HepG2 (cell line): ENCODE results near the gene STRADB. TPM values are rescaled to one million over a fixed set of nuclear protein-coding genes. Genes with fewer than 3 reads are reported as not detected.

ENCODE experiments used
- ATAC-seq: fragments of 200-7000 bp; cut with Tn5 transposase; 3 replicates; pipeline ENCODE4 v1.9.1; 2020; ENCODE audit warnings: mild to moderate bottlenecking, moderate library complexity
- BruUV-seq: library from RNA; stranded (reverse); fragments of 400-500 nt; replicated peaks from 2 replicates; lab custom pipeline; 2021; lab: Mats Ljungman, UMichigan
- CTCF ChIA-PET: fragments of 300-600 bp; formaldehyde crosslinking; extraction: SDS; loops from one replicate; lab custom pipeline; 2021; ENCODE audit warnings: low total read pairs, inconsistent platforms, low intra/inter-chr PET ratio; lab: Yijun Ruan, JAX
- POLR2A ChIA-PET: fragments of 350-600 bp; sonication (Branson Sonifier 250); formaldehyde crosslinking; loops from one replicate; lab custom pipeline; 2020; ENCODE audit warnings: antibody characterized with exemption, inconsistent platforms; lab: Yijun Ruan, JAX
- DNase-seq: peaks from one replicate; pipeline ENCODE4 v3.0.0-alpha.2; 2015; ENCODE audit warnings: low spot score
- FAIRE-seq: peaks from 3 replicates; lab custom pipeline; 2011; peaks lifted over from hg19 to GRCh38; lab: Jason Lieb, UNC
- H2AFZ ChIP-seq: one replicate; pipeline ENCODE4 v1.6.1; 2011; ENCODE audit warnings: low read length, inconsistent platforms
- H3K27ac ChIP-seq: fragments of 300-600 bp; 3 replicates; pipeline ENCODE4 v1.8.0; 2011; ENCODE audit warnings: mixed run types, mild to moderate bottlenecking, mixed read lengths, low read length, inconsistent platforms; ENCODE audit not compliant: insufficient read depth; ENCODE audit errors: extremely low read length
- H3K27me3 ChIP-seq, 2 experiments: fragments of 200-600 bp in 1 of 2; 2 replicates in 1 of 2; 3 replicates in 1 of 2; pipeline versions ENCODE4 v1.6.0 to v1.8.0; 2011; ENCODE audit warnings: low read length in 2 of 2, mild to moderate bottlenecking in 2 of 2, moderate library complexity in 2 of 2, inconsistent platforms in 1 of 2; ENCODE audit not compliant: insufficient read depth in 2 of 2, control insufficient read depth in 1 of 2
- H3K36me3 ChIP-seq, 2 experiments: fragments of 200-600 bp in 1 of 2; replicated peaks in 1 of 2; 2 replicates in 1 of 2; 3 replicates in 1 of 2; pipeline versions ENCODE4 v1.5.1 to v1.8.0; 2011; ENCODE audit warnings: low read length in 2 of 2, inconsistent platforms in 1 of 2; ENCODE audit not compliant: insufficient read depth in 2 of 2, control insufficient read depth in 1 of 2
- H3K4me1 ChIP-seq: 2 replicates; pipeline ENCODE4 v1.5.1; 2012; ENCODE audit warnings: low read length, inconsistent platforms; ENCODE audit not compliant: insufficient read depth
- H3K4me2 ChIP-seq: 2 replicates; pipeline ENCODE4 v1.6.0; 2011; ENCODE audit warnings: low read depth, low read length, inconsistent platforms
- H3K4me3 ChIP-seq, 3 experiments: fragments of 200-600 bp in 1 of 3; sonication (generic), shearing (Covaris generic) in 1 of 3; replicated peaks in 1 of 3; 2 replicates each; pipeline ENCODE4 v1.5.1; 2011 to 2016; ENCODE audit warnings: low read length in 3 of 3, inconsistent platforms in 2 of 3, low read depth in 2 of 3, mild to moderate bottlenecking in 2 of 3, control low read depth in 1 of 3, mixed read lengths in 1 of 3; ENCODE audit not compliant: insufficient read depth in 1 of 3
- H3K79me2 ChIP-seq: one replicate; pipeline ENCODE4 v1.6.1; 2011; ENCODE audit warnings: low read length, inconsistent platforms; ENCODE audit not compliant: insufficient read depth
- H3K9ac ChIP-seq: 2 replicates; pipeline ENCODE4 v1.6.0; 2011; ENCODE audit warnings: mild to moderate bottlenecking, low read depth, low read length, inconsistent platforms; ENCODE audit not compliant: insufficient read depth
- H3K9me3 ChIP-seq: 2 replicates; pipeline ENCODE4 v1.5.1; 2012; ENCODE audit warnings: mild to moderate bottlenecking, low read length
- H4K20me1 ChIP-seq: 2 replicates; pipeline ENCODE4 v1.6.0; 2011; ENCODE audit warnings: inconsistent platforms, mild to moderate bottlenecking, low read length, moderate library complexity; ENCODE audit not compliant: insufficient read depth
- CENPX ChIP-seq: sonication (generic); formaldehyde crosslinking; IDR thresholded peaks from 2 replicates; pipeline ENCODE4 v1.9.0; 2021; ENCODE audit warnings: mild to moderate bottlenecking, missing genetic modification reagents, moderate library complexity
- KLF15 ChIP-seq: sonication (generic); formaldehyde crosslinking; IDR thresholded peaks from 2 replicates; pipeline ENCODE4 v1.8.1; 2023; ENCODE audit warnings: borderline replicate concordance, mild to moderate bottlenecking, inconsistent platforms, missing genetic modification reagents, mixed read lengths
- PTBP1 ChIP-seq: fragments of 200-400 bp; formaldehyde crosslinking; IDR thresholded peaks from 2 replicates; pipeline ENCODE4 v1.6.1; 2018; ENCODE audit warnings: low read length, low read depth; ENCODE audit not compliant: poor library complexity, severe bottlenecking
- RARG ChIP-seq: sonication (generic); formaldehyde crosslinking; IDR thresholded peaks from 2 replicates; pipeline ENCODE4 v1.4.0; 2020; ENCODE audit warnings: low read depth, mild to moderate bottlenecking, missing genetic modification reagents
- SNAPC2 ChIP-seq: sonication (generic); formaldehyde crosslinking; IDR thresholded peaks from 2 replicates; pipeline ENCODE4 v1.8.1; 2022; ENCODE audit warnings: mild to moderate bottlenecking, missing genetic modification reagents
- YEATS4 ChIP-seq: sonication (generic); formaldehyde crosslinking; IDR thresholded peaks from 2 replicates; pipeline ENCODE4 v1.4.0; 2020; ENCODE audit warnings: missing genetic modification reagents, borderline replicate concordance
- ZNF138 ChIP-seq: sonication (generic); formaldehyde crosslinking; IDR thresholded peaks from 2 replicates; pipeline ENCODE4 v1.5.0; 2020; ENCODE audit warnings: mild to moderate bottlenecking, low read depth, missing genetic modification reagents
- ZNF264 ChIP-seq: sonication (generic); formaldehyde crosslinking; IDR thresholded peaks from 2 replicates; pipeline ENCODE4 v1.4.0; 2020; ENCODE audit warnings: missing genetic modification reagents
- ZNF333 ChIP-seq: sonication (generic); formaldehyde crosslinking; IDR thresholded peaks from 2 replicates; pipeline ENCODE4 v1.4.0; 2020; ENCODE audit warnings: mild to moderate bottlenecking, missing genetic modification reagents, borderline replicate concordance
- ZNF367 ChIP-seq: sonication (generic); formaldehyde crosslinking; IDR thresholded peaks from 2 replicates; pipeline ENCODE4 v1.4.0; 2020; ENCODE audit warnings: missing genetic modification reagents, borderline replicate concordance
- ZNF850 ChIP-seq: sonication (generic); formaldehyde crosslinking; conservative IDR thresholded peaks from 2 replicates; pipeline ENCODE4 v1.9.0; 2021; ENCODE audit warnings: mild to moderate bottlenecking, missing genetic modification reagents
- WGBS: methylation state at CpG from one replicate; pipeline ENCODE4 v1.1.6; 2017; ENCODE audit warnings: low lambda C conversion rate; 5-methylcytosine and 5-hydroxymethylcytosine counted together
- in situ Hi-C: cut with HindIII; loops from 2 replicates; pipeline ENCODE4 v1.10.0; 2017; ENCODE audit warnings: low pct_unique_long_range_greater_than_20kb; ENCODE audit not compliant: extremely low pct_ligation_motif_present
- intact Hi-C: fragments of 100-400 bp; cut with micrococcal nuclease; formaldehyde crosslinking; loops from one replicate; pipeline ENCODE4 v1.10.0; 2022; ENCODE audit not compliant: unreplicated experiment
- polyA plus RNA-seq, 8 experiments: library from polyadenylated mRNA; depleted of rRNA in 3 of 8; stranded (reverse) in 7 of 8; unstranded in 1 of 8; fragments of >200 nt; fragmentation: Illumina TruSeq in 4 of 8; extraction: Trizol in 4 of 8; gene quantifications; 2 replicates each; pipeline versions ENCODE4 v1.2.1 to v1.2.3, GENCODE V29; 2011 to 2016; ENCODE audit warnings: low read depth in 4 of 8, missing spikeins in 1 of 8, mixed read lengths in 1 of 8; ENCODE audit not compliant: insufficient read depth in 1 of 8
- total RNA-seq, 5 experiments: library from RNA; depleted of rRNA; stranded (reverse); fragments of >200 nt; fragmentation: Illumina TruSeq; extraction: Trizol; gene quantifications; 2 replicates each; pipeline ENCODE4 v1.2.3, GENCODE V29; 2016; ENCODE audit warnings: low read depth in 1 of 5
- TF ChIP-seq, protein P1 (sequence below): sonication (generic); formaldehyde crosslinking; IDR thresholded peaks from 2 replicates; pipeline ENCODE4 v1.8.0; 2022; ENCODE audit warnings: missing genetic modification reagents, low read depth, mild to moderate bottlenecking, borderline replicate concordance
- TF ChIP-seq, protein P2 (sequence below): IDR thresholded peaks from 2 replicates; pipeline ENCODE4 v1.6.1; 2018; ENCODE audit warnings: missing genetic modification reagents, mild to moderate bottlenecking, missing compliant biosample characterization
- TF ChIP-seq, protein P3 (sequence below): IDR thresholded peaks from 2 replicates; pipeline ENCODE4 v1.6.1; 2012; ENCODE audit warnings: inconsistent platforms
- TF ChIP-seq, protein P4 (sequence below): sonication (generic); formaldehyde crosslinking; IDR thresholded peaks from 2 replicates; pipeline ENCODE4 v1.4.0; 2020; ENCODE audit warnings: mild to moderate bottlenecking, missing genetic modification reagents
- TF ChIP-seq, protein P5 (sequence below): sonication (generic); formaldehyde crosslinking; conservative IDR thresholded peaks from 2 replicates; pipeline ENCODE4 v1.5.0; 2020; ENCODE audit warnings: missing genetic modification reagents

STRADB gene
- total and polyA plus RNA-seq, 2 of the 13 experiments (the other 11 are each of a cell fraction or from before 2014, with no cell fraction given): 34.1 to 66.6 TPM

DNA sequence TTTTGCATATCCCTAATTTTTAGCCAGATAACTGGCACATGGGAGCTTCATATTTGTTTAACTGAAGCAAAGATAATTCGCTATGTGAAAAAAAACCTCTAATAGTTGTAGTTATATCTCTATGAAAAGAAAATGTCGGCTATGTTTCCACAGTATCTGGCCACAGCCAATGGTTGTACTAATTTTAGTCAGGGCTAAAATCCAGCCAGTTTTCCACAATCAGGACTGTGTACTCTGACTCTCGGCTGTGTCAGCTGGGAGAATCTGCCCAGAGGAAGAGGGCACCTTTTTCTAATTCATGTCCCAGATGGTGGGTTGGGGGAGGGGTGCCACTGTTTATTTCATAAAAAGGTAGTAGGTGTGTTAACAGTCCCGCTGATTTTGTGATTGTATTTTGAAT lies 38.8 kb downstream of the STRADB start:
- TF ChIP-seq RARG (CRISPR knock-in tag): no peak
- TF ChIP-seq, protein P1, sequence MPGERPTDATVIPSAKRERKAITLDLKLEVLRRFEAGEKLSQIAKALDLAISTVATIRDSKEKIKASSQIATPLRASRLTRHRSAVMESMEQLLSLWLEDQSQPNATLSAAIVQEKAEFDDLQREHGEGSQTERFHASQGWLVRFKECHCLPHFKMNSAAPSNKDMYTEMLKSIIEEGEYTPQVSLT (CRISPR knock-in tag): no peak
- TF ChIP-seq, protein P2, sequence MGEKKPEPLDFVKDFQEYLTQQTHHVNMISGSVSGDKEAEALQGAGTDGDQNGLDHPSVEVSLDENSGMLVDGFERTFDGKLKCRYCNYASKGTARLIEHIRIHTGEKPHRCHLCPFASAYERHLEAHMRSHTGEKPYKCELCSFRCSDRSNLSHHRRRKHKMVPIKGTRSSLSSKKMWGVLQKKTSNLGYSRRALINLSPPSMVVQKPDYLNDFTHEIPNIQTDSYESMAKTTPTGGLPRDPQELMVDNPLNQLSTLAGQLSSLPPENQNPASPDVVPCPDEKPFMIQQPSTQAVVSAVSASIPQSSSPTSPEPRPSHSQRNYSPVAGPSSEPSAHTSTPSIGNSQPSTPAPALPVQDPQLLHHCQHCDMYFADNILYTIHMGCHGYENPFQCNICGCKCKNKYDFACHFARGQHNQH: no peak
- no peak for TF ChIP-seq ZNF138
- TF ChIP-seq, protein P3, sequence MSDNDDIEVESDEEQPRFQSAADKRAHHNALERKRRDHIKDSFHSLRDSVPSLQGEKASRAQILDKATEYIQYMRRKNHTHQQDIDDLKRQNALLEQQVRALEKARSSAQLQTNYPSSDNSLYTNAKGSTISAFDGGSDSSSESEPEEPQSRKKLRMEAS: no peak
- no peak for TF ChIP-seq PTBP1
- TF ChIP-seq, protein P4, sequence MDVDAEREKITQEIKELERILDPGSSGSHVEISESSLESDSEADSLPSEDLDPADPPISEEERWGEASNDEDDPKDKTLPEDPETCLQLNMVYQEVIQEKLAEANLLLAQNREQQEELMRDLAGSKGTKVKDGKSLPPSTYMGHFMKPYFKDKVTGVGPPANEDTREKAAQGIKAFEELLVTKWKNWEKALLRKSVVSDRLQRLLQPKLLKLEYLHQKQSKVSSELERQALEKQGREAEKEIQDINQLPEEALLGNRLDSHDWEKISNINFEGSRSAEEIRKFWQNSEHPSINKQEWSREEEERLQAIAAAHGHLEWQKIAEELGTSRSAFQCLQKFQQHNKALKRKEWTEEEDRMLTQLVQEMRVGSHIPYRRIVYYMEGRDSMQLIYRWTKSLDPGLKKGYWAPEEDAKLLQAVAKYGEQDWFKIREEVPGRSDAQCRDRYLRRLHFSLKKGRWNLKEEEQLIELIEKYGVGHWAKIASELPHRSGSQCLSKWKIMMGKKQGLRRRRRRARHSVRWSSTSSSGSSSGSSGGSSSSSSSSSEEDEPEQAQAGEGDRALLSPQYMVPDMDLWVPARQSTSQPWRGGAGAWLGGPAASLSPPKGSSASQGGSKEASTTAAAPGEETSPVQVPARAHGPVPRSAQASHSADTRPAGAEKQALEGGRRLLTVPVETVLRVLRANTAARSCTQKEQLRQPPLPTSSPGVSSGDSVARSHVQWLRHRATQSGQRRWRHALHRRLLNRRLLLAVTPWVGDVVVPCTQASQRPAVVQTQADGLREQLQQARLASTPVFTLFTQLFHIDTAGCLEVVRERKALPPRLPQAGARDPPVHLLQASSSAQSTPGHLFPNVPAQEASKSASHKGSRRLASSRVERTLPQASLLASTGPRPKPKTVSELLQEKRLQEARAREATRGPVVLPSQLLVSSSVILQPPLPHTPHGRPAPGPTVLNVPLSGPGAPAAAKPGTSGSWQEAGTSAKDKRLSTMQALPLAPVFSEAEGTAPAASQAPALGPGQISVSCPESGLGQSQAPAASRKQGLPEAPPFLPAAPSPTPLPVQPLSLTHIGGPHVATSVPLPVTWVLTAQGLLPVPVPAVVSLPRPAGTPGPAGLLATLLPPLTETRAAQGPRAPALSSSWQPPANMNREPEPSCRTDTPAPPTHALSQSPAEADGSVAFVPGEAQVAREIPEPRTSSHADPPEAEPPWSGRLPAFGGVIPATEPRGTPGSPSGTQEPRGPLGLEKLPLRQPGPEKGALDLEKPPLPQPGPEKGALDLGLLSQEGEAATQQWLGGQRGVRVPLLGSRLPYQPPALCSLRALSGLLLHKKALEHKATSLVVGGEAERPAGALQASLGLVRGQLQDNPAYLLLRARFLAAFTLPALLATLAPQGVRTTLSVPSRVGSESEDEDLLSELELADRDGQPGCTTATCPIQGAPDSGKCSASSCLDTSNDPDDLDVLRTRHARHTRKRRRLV (CRISPR knock-in tag): no peak
- no peak for TF ChIP-seq YEATS4
- TF ChIP-seq ZNF850 (CRISPR knock-in tag): no peak
- TF ChIP-seq KLF15: no peak
- TF ChIP-seq CENPX (CRISPR knock-in tag): no peak
- TF ChIP-seq ZNF264 (CRISPR knock-in tag): no peak
- TF ChIP-seq SNAPC2 (CRISPR knock-in tag): no peak
- TF ChIP-seq ZNF367: no peak
- no peak for TF ChIP-seq ZNF333 (CRISPR knock-in tag)
- TF ChIP-seq, protein P5, sequence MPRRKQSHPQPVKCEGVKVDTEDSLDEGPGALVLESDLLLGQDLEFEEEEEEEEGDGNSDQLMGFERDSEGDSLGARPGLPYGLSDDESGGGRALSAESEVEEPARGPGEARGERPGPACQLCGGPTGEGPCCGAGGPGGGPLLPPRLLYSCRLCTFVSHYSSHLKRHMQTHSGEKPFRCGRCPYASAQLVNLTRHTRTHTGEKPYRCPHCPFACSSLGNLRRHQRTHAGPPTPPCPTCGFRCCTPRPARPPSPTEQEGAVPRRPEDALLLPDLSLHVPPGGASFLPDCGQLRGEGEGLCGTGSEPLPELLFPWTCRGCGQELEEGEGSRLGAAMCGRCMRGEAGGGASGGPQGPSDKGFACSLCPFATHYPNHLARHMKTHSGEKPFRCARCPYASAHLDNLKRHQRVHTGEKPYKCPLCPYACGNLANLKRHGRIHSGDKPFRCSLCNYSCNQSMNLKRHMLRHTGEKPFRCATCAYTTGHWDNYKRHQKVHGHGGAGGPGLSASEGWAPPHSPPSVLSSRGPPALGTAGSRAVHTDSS (CRISPR knock-in tag): no peak
- BruUV-seq: no TSS peak
- Histone ChIP-seq H3K4me1 (no peaks in the 10 kb centered on the region), H3K4me2 (no peak overlapping the region), H3K27me3 (no peaks in the 10 kb centered on the region), H3K4me3 (no peak overlapping the region), H3K27ac (no peak overlapping the region), H3K36me3 (no peaks in the 10 kb centered on the region), H3K9ac (no peak overlapping the region), H3K79me2 (no peaks in the 10 kb centered on the region), H4K20me1 (no peaks in the 10 kb centered on the region), H2AFZ (no peak overlapping the region), H3K9me3 (no peaks in the 10 kb centered on the region)
- POLR2A ChIA-PET: no interaction called here
- 44% methylated on average over 4 of the region's 4 CpGs for WGBS
- in situ Hi-C loops (no loop called here), intact Hi-C loops (no loop called here)
- no peak for ATAC-seq
- CTCF ChIA-PET: no interaction called here
- DNase-seq: no peak
- FAIRE-seq: no peak
